ENCODE measurements around the gene CENPI. TPM values are rescaled to one million over a fixed set of nuclear protein-coding genes. Genes with fewer than 3 reads are reported as not detected.

Gene CENPI, protein sequence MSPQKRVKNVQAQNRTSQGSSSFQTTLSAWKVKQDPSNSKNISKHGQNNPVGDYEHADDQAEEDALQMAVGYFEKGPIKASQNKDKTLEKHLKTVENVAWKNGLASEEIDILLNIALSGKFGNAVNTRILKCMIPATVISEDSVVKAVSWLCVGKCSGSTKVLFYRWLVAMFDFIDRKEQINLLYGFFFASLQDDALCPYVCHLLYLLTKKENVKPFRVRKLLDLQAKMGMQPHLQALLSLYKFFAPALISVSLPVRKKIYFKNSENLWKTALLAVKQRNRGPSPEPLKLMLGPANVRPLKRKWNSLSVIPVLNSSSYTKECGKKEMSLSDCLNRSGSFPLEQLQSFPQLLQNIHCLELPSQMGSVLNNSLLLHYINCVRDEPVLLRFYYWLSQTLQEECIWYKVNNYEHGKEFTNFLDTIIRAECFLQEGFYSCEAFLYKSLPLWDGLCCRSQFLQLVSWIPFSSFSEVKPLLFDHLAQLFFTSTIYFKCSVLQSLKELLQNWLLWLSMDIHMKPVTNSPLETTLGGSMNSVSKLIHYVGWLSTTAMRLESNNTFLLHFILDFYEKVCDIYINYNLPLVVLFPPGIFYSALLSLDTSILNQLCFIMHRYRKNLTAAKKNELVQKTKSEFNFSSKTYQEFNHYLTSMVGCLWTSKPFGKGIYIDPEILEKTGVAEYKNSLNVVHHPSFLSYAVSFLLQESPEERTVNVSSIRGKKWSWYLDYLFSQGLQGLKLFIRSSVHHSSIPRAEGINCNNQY
- 10 to 100 TPM; 15.5 to 37.6 TPM for total RNA-seq

GRCh38 chrX:101097546-101098453 is at the start of gene CENPI:
CENPI (plus strand) TSS chrX:101098204; CDS start chrX:101101071, 2,867 bp downstream.

DNA sequence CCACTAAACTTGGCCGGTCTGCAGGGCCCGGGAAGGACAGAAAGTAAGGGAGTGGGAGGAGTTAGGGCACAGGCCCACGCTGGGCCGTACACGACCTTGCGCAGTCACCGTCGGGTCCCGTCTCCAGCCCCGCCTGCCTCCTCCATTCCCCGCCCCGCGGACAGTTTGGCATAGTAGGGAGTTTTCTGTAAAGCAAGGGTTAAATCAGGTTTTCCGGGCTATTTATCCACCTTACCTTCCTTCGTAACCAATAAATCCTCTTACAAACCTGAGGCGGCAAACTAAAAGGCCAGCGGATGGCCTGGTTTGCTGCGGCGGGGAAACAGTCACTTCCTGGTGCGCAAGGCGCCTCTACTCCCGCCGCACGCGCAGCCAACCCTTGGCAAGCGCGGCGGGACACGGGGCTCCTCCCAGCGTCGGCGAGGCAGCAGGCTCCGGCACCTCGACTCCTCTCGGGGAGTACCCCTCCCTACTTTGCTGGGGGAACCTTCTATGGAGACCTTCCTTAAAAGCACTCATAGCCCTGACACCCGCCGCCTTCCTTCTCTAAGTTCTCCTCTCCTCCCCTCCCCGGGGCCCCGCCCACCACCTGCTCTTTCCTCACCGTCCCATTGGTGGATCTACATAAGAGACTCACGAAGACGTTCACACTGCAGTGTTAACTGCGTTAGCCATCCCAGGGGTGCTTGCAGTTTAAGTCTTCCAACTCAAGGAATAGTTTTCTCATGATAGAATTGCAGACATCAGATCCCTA is 46.3 kb upstream of the CENPI start, which contains the start of gene TRMT2B:
TRMT2B (minus strand) TSS at position 563 of the 754 bp plus-strand sequence. CDS start 9,822 bp downstream, outside the sequence.

DNA sequence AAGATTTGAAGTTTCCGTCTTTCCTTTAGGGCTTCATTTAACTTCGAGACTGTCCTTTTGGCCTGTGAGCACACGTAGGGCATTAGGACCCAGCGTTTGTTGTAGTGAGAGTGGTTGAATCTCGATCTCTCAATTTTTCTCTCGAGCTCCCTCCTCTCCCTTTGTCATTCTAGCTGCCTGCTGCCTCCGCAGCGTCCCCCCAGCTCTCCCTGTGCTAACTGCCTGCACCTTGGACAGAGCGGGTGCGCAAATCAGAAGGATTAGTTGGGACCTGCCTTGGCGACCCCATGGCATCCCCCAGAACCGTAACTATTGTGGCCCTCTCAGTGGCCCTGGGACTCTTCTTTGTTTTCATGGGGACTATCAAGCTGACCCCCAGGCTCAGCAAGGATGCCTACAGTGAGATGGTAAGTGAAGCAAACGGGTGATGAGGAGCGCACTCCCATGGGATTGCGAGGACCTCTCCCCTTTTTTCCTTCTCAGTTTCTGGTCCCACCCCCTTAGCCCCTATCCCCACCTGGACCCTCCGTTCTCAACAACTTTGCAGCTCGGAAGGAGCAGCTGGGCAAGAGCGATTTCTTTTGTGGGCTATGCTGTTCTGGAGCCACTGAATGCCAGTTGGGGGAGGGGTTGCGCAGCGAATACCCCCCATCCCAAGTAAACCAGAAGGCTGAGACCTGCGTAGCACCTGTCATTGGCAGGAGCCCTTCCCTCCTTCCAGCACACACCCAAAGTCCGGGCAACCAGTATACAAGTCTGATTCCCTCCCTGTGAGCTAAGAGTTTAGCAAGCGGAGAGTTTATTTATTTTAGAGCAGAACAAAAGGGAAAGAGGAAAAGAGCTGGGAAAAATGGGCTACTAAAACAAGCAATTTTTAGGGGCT is 19.0 kb upstream of the CENPI start, which contains the start of gene TMEM35A:
TMEM35A (plus strand) TSS at position 164 of the 883 bp plus-strand sequence; CDS start at position 288, 124 bp downstream.

Other genes starting within 250 kb of the CENPI start
- not detected for gene NOX1, start 223.8 kb upstream of the CENPI start, total RNA-seq
- under 1 TPM; under 0.01 TPM for gene XKRX, start 169.3 kb upstream of the CENPI start, total RNA-seq
- not detected for gene ARL13A, start 128.5 kb upstream of the CENPI start, total RNA-seq
- gene TRMT2B, start 46.1 kb upstream of the CENPI start, total RNA-seq = 10 to 100 TPM in 1 of 2 donors, 1 to 10 TPM in 1; 9.3 to 12.7 TPM
- gene TMEM35A, start 19.3 kb upstream of the CENPI start, total RNA-seq = not detected
- gene DRP2, start 121.6 kb downstream of the CENPI start, total RNA-seq = under 1 TPM; under 0.01 to 0.33 TPM
- 1 to 10 TPM in 1 of 2 donors, under 1 TPM in 1; under 0.01 to 1.3 TPM for gene TAF7L, start 193.1 kb downstream of the CENPI start, total RNA-seq